ENCODE measurements around the gene LDLRAD3.

GRCh38 chr11:36091256-36091811, 147.5 kb downstream of the LDLRAD3 start:
- TF ChIP-seq CTCF (IDR thresholded peaks at IDR 0.05 in 2 of 3, conservative IDR thresholded peaks at IDR 0.05 in 1 of 3; ENCODE audit: borderline replicate concordance in 1 of 3, insufficient read depth in 1 of 3, low read depth in 2 of 3, low read length in 2 of 3), result no peak
- TF ChIP-seq POLR2A (IDR thresholded peaks at IDR 0.05; ENCODE audit: borderline replicate concordance, extremely low read depth, insufficient read depth, insufficient read length), result no peak
- TF ChIP-seq JUND (IDR thresholded peaks at IDR 0.05), result no peak
- no peak for TF ChIP-seq RAD21 (IDR thresholded peaks at IDR 0.05; ENCODE audit: low read depth)
- TF ChIP-seq SIN3A (IDR thresholded peaks at IDR 0.05; ENCODE audit: low read depth), result no peak
- no peak for TF ChIP-seq POLR2AphosphoS5 (IDR thresholded peaks at IDR 0.05; ENCODE audit: low read depth, low read length)
- no peak for TF ChIP-seq EZH2 (IDR thresholded peaks at IDR 0.05)
- no peak for TF ChIP-seq EZH2phosphoT487 (IDR thresholded peaks at IDR 0.05; ENCODE audit: borderline replicate concordance)
- no peak for TF ChIP-seq MAX (IDR thresholded peaks at IDR 0.05)
- TF ChIP-seq SRF (IDR thresholded peaks at IDR 0.05; ENCODE audit: low read depth), result no peak
- TF ChIP-seq ZNF274 (IDR thresholded peaks at IDR 0.05; ENCODE audit: low read depth, low read length), result no peak
- TF ChIP-seq REST (IDR thresholded peaks at IDR 0.05; ENCODE audit: low read depth), result no peak
